Smooth muscle cell (in vitro differentiated cells): ENCODE data around the gene FAM111A. TPM values are rescaled to one million over a fixed set of nuclear protein-coding genes. Genes with fewer than 3 reads are reported as not detected.

ENCODE experiments used
- DNase-seq: peaks from one replicate; lab custom pipeline; 2025; ENCODE audit not compliant: unreplicated experiment; lab: John Stamatoyannopoulos, UW
- H2AFZ ChIP-seq: fragments of 200-600 bp; sonication (generic); 2 replicates; pipeline ENCODE4 v1.6.0; 2016; ENCODE audit warnings: antibody characterized with exemption, low read depth, mild to moderate bottlenecking
- H3F3A ChIP-seq: fragments of 200-600 bp; sonication (generic); 2 replicates; pipeline ENCODE4 v1.6.0; 2017; ENCODE audit warnings: antibody characterized with exemption, low read depth
- H3K27ac ChIP-seq: fragments of 200-600 bp; sonication (generic); 2 replicates; pipeline ENCODE4 v1.5.1; 2016; ENCODE audit warnings: low read depth, mild to moderate bottlenecking
- H3K27me3 ChIP-seq: fragments of 200-600 bp; sonication (generic); 2 replicates; pipeline ENCODE4 v1.6.1; 2016; ENCODE audit warnings: low read depth, mild to moderate bottlenecking
- H3K36me3 ChIP-seq: fragments of 200-600 bp; sonication (generic); 2 replicates; pipeline ENCODE4 v1.5.1; 2016; ENCODE audit warnings: low read depth
- H3K4me1 ChIP-seq: fragments of 200-600 bp; sonication (generic); 2 replicates; pipeline ENCODE4 v1.5.1; 2016; ENCODE audit warnings: low read depth
- H3K4me2 ChIP-seq: fragments of 200-600 bp; sonication (generic); 2 replicates; pipeline ENCODE4 v1.6.0; 2016; ENCODE audit warnings: mild to moderate bottlenecking
- H3K4me3 ChIP-seq: fragments of 200-600 bp; sonication (generic); 2 replicates; pipeline ENCODE4 v1.5.1; 2016; ENCODE audit warnings: mild to moderate bottlenecking
- H3K79me2 ChIP-seq: fragments of 200-600 bp; sonication (generic); 2 replicates; pipeline ENCODE4 v1.6.0; 2016; ENCODE audit warnings: low read depth, mild to moderate bottlenecking
- H3K9ac ChIP-seq: fragments of 200-600 bp; sonication (generic); 2 replicates; pipeline ENCODE4 v1.6.0; 2016; ENCODE audit warnings: low read depth
- H3K9me3 ChIP-seq: fragments of 200-600 bp; sonication (generic); replicated peaks from 2 replicates; pipeline ENCODE4 v1.5.1; 2016; ENCODE audit warnings: low read depth
- H4K20me1 ChIP-seq: fragments of 200-600 bp; sonication (generic); 2 replicates; pipeline ENCODE4 v1.6.0; 2016; ENCODE audit warnings: low read depth
- WGBS: methylation state at CpG from one replicate; pipeline ENCODE4 v1.1.7; 2016; ENCODE audit warnings: low lambda C conversion rate; 5-methylcytosine and 5-hydroxymethylcytosine counted together
- polyA plus RNA-seq: library from polyadenylated mRNA; unstranded; fragments of >200 nt; fragmentation: Nextera tagmentation; extraction: Ambion mirVana; gene quantifications from 2 replicates; pipeline ENCODE4 v1.2.1, GENCODE V29; 2016
- total RNA-seq: library from RNA; depleted of rRNA; stranded (reverse); fragments of >200 nt; gene quantifications from 2 replicates; pipeline ENCODE4 v1.2.3, GENCODE V29; 2014
- TF ChIP-seq, protein P1 (sequence below): fragments of 200-600 bp; sonication (generic); IDR thresholded peaks from 2 replicates; pipeline ENCODE4 v1.5.1; 2017; ENCODE audit warnings: borderline replicate concordance, mild to moderate bottlenecking, antibody characterized with exemption; ENCODE audit not compliant: insufficient read depth, poor library complexity, severe bottlenecking

FAM111A gene
- total and polyA plus RNA-seq, 2 experiments from 2014 or later: 6.2 to 14.3 TPM

DNA sequence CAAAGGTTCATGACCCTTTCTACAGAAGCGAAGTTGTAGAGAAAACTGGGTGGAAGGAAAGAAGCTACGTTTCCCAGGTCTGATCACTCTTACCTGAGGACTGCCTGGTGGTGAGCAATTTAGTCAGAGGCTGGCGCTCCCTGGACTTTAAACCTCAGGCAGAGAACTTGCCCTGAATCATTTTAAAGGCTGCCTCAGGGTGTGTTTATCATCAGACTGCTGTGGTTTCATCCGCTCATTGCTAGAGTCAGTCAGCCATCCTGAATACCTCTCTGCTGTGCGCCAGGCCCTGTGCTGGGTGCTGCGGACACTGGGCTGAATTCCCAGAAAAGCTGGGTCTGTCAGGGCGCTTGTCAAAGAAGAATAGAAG lies 32.0 kb downstream of the FAM111A start:
- Histone ChIP-seq H3F3A (peaks cover 12% of the 10 kb centered on the region), H3K9me3 (no peaks in the 10 kb centered on the region), H3K36me3 (no peaks in the 10 kb centered on the region), H2AFZ (no peak overlapping the region), H3K4me2 (peak overlapping the region; percentile 98), H4K20me1 (peaks cover 13% of the 10 kb centered on the region), H3K27ac (peak overlapping the region; percentile 85), H3K27me3 (no peaks in the 10 kb centered on the region), H3K4me3 (peak overlapping the region; percentile 78), H3K4me1 (peaks cover 31% of the 10 kb centered on the region), H3K9ac (peak overlapping the region; percentile 68), H3K79me2 (peaks cover 20% of the 10 kb centered on the region)
- 41% methylated on average over 7 of the region's 7 CpGs for WGBS
- TF ChIP-seq, protein P1, sequence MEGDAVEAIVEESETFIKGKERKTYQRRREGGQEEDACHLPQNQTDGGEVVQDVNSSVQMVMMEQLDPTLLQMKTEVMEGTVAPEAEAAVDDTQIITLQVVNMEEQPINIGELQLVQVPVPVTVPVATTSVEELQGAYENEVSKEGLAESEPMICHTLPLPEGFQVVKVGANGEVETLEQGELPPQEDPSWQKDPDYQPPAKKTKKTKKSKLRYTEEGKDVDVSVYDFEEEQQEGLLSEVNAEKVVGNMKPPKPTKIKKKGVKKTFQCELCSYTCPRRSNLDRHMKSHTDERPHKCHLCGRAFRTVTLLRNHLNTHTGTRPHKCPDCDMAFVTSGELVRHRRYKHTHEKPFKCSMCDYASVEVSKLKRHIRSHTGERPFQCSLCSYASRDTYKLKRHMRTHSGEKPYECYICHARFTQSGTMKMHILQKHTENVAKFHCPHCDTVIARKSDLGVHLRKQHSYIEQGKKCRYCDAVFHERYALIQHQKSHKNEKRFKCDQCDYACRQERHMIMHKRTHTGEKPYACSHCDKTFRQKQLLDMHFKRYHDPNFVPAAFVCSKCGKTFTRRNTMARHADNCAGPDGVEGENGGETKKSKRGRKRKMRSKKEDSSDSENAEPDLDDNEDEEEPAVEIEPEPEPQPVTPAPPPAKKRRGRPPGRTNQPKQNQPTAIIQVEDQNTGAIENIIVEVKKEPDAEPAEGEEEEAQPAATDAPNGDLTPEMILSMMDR: no peak
- no peak for DNase-seq

DNA sequence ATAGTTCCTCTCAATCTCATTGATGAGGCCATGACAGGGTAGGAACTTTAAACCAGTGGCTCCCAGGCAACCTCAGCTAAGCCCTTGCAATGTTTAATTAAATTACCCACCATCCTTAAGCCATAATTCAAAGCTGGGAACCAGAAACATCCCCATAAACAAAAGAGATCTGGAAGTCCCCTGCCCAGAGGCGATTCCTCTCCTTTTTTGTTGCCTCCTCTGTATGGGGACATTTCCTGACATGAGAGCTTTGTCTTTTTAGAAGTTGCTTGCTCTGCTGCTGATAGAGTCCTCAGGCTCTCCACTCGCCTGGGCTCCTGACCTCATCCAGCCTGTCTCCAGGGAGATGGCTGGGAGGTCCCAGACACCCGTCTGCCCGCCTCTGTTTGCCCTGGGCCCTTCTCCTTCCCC lies 32.4 kb downstream of the FAM111A start:
- Histone ChIP-seq H4K20me1 (peaks cover 16% of the 10 kb centered on the region), H3K4me3 (peak overlapping the region; percentile 78), H3K9ac (peak overlapping the region; percentile 68), H2AFZ (no peak overlapping the region), H3K4me1 (peaks cover 35% of the 10 kb centered on the region), H3F3A (peaks cover 12% of the 10 kb centered on the region), H3K27me3 (no peaks in the 10 kb centered on the region), H3K36me3 (no peaks in the 10 kb centered on the region), H3K9me3 (no peaks in the 10 kb centered on the region), H3K27ac (peak overlapping the region; percentile 85), H3K79me2 (peaks cover 25% of the 10 kb centered on the region), H3K4me2 (peak overlapping the region; percentile 98)
- TF ChIP-seq, protein P1: no peak
- WGBS: 24% methylated on average over 4 of the region's 4 CpGs
- DNase-seq: no peak

- Histone ChIP-seq H3K36me3 (no peaks in the 10 kb centered on the region), H3K27ac (peak overlapping the region; percentile 85), H2AFZ (no peak overlapping the region), H3K9me3 (no peaks in the 10 kb centered on the region), H3K4me1 (peaks cover 39% of the 10 kb centered on the region), H3F3A (peaks cover 12% of the 10 kb centered on the region), H3K79me2 (peaks cover 37% of the 10 kb centered on the region), H3K4me3 (no peak overlapping the region), H3K9ac (no peak overlapping the region), H3K27me3 (no peaks in the 10 kb centered on the region), H4K20me1 (peaks cover 28% of the 10 kb centered on the region), H3K4me2 (peak overlapping the region; percentile 15)
- WGBS: 51% methylated on average over 7 of the region's 7 CpGs
- TF ChIP-seq, protein P1: no peak
- DNase-seq: no peak
Observed at GRCh38 chr11:59176330-59176729, 33.7 kb downstream of the FAM111A start.

DNA sequence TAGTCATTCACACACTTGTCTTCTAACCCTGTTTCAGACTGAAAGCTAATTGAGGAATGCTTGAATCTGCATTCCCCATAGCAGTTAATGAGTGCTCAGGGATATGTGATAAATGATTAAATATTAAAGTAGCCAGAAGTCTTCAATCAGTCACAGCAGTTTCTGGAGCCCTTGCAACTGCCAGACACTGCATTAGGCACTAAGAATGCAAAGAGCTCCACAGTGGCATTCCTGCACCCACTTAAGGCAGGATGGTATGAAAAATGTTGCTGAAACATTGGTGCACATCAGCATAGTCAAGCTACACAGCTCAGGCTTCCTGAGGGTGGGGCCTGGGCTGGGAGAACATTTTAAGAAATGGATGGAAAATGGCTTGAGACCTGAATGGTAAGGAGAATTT lies 35.7 kb downstream of the FAM111A start:
- no peaks in the 10 kb centered on the region for H3K27me3 ChIP-seq
- H3K4me2 ChIP-seq: no peak overlapping the region
- DNase-seq: no peak
- no peak overlapping the region for H3K9ac ChIP-seq
- no peaks in the 10 kb centered on the region for H3K9me3 ChIP-seq
- TF ChIP-seq, protein P1: no peak
- peaks cover 12% of the 10 kb centered on the region for H3F3A ChIP-seq
- peaks cover 39% of the 10 kb centered on the region for H3K4me1 ChIP-seq
- H3K27ac ChIP-seq: no peak overlapping the region
- peaks cover 49% of the 10 kb centered on the region for H4K20me1 ChIP-seq
- peaks cover 39% of the 10 kb centered on the region for H3K79me2 ChIP-seq
- H3K36me3 ChIP-seq: no peaks in the 10 kb centered on the region
- no peak overlapping the region for H3K4me3 ChIP-seq
- no peak overlapping the region for H2AFZ ChIP-seq
